HG02642 (cell line): ENCODE results near the gene PIR.
A peak's percentile ranks its signal among the peaks of the same experiment; 100 is the strongest.

ENCODE experiments used
- ATAC-seq: cut with Tn5 transposase; IDR thresholded peaks from one replicate; pipeline ENCODE4 v1.9.1; 2021; ENCODE audit warnings: mild to moderate bottlenecking; ENCODE audit not compliant: unreplicated experiment, poor library complexity

The PIR gene

DNA sequence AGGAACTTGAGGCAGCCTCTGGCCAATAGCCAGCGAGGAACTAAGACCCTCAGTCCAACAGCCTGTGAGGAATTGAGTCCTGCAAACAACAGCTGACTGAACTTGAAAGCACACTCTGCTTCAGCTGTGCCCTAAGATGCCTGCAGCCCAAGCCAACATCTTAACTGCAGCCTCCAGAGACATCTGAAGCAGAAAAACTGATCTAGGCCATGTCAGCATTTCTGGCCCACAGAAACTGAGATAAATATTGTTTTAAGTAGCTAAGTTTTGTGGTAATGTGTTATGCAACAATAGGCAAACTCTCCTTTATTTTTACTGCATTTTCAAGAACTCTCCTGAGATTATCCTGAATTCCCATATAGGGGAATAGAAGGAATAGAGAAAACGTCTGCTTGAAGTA is 133.4 kb downstream of the PIR start:
- ATAC-seq = no peak

DNA sequence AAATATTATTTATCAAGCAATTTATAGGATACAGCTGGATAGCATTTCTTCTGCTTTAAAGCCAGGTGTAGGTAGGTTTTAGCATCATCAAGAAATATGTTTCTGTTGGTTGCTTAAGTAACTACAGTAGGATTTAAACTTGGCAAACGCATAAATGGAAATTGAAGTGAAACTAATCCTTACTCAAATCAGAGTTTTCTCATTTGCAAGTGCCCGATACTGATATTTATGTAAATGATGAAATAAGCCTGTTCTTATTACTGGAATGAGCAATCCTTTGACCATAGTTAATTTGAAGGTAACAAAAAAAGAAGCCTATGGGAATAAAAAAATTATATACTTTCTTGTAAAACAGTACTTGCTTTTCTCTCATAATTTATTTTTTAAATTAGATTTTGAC is 134.6 kb downstream of the PIR start:
- no peak for ATAC-seq

DNA sequence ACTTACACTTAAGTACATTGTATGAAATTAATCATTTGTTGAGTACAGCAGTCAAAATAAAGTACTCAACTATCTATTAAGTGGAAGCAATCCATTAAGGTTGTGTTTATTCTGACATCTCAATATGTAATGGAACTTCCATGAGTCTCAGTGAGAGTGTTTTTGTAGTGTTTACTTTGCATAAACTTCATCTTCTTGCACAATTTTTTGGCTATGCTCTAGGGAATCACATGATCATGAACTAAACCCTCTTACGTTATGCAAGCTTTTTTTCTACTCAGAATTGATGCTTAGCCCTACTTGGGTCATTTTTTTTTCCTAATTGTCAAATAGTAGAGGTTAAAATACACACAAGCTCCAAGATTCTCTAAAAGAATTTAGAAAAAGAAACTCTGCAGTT is 136.7 kb downstream of the PIR start:
- ATAC-seq = no peak

DNA sequence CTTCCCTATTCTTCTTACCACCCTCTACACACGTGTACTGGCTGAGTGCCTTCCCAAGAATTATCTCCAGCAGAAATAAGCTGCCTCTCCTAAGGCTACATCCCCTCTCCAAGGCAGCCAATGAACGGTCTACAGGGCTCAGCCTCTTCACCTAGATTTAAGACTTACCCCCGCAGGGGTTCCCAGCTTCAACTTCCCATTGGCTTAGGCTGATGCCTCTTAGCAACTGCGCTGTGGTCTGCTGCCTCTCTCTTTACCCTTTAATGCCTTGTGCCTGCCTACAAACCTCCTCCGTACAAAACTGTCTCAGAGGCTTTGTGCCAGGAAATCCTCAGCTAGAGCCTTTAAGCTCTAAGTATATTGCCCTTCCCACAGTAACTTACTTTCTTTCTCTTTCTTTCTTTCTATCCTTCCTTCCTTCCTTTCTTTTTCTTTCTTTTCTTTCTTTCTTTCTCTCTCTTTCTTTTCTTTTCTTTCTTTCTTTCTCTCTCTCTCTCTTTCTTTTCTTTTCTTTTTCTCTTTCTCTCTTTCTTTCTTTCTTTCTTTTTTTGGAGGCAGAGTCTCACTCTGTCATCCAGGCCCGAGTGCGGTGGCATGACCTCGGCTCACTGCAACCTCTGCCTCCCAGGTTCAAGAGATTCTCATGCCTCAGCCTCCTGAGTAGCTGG is 142.7 kb downstream of the PIR start:
- no peak for ATAC-seq

DNA sequence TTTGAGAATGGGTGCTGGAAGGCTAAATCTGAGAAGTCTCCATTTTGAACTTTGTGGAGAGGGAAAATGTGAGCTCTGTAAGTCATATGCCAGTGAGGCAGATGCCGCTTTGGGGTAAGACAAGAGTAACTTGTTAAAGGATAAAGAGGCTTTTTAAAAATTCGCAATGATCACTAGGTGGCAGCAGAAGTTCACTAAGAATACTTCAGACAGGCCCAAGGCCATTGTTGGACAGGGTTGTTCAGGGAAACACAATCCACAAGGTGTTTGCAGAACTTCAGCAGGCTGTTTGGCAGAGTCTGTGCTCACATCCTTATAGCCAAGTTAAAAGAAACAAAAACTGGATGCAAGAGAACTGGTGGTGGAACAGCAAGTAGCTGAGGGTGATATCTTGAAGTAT is 144.1 kb downstream of the PIR start:
- ATAC-seq = no peak

DNA sequence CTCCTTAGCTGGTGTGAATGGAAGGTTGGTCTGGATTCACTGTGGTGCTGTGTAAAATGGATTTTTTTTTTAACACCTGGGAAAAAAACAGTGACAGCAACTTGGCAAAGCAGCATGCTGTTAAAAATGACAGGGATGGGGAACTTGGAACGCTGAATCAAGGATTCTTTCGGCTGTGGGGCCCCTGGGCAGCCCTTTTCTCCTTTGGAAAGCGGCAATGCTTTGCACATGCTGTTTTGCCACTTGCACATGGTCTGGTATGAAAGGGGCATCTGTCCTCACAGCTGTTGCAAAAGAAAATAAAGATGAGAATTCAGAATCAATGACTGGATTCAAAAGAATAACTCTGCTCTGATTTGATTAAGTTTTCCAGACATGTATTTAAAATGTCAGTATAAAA is 147.2 kb downstream of the PIR start:
- no peak for ATAC-seq

DNA sequence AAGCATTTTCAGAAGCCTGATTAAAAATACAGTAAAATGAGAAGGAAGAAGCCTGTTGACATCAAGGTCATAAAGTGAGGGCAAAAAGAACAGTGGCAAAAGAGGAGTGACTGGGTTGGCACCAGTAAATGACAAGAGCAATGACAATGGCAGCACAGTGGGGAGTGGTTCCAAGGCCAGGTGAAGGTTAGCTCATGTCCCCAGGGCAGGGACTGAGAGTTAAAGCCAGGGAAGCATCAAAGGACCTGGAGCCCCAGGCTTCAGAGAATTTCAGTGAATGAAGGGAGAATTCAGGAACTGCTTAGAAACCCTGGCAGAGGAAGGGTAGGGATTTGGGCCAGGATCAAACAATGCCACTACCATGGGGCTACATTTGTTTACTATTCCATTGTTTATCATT is 149.0 kb downstream of the PIR start:
- no peak for ATAC-seq

DNA sequence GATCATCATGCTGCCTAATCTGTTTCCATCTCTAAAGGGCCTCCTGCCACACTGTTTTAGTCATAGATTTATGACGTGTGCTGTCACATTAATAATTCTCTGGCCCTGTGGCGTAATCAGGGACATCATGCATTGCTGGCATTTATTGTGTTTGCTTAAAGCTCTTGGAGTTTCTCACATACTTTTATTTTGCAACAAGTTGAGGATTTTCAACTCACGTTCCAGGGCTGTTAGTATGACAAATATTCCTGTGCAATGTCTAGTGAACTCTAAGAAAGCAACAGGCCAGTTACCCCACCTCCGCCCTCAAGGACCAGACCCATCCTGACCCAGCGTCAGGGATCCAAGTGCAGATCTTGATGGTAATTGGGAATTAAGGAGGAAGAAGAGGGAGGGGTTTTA is 150.1 kb downstream of the PIR start:
- no peak for ATAC-seq

DNA sequence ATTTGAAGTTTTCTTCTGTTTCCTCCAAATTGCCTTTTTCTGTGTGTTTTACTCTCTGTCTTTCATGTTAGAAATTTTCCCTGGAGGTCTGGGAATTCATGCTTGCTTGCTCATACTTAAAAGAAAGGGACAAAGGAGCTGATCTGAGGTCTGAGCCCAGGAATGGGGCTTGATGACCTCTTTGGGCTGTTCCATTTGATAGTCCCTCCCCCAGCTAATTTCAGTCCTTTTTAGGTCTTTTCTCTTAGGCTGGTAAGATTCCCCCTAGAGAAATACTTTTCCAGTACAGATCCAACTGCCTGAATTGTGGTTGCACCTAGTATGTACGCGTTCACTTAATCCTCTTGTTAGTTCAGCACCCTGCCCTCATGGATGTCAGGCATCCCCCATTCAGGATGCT is 152.3 kb downstream of the PIR start:
- no peak for ATAC-seq

DNA sequence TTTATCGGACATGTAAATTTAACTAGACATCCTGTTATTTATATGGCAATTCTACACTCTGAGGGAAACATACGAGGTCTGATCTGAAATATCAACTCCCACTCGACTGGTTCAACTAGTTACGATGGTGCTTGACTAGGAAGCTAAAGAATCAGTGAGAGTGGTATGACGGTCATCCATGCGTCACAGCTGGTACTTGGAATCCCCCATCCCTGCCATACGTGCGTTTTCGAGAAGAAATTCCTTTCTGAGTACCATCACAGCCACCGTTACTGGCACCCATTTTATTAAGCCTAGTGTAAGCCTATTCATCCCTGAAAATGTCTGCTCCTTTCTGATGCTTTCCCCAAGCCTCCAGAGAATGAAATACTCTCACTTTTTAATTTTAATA is 157.1 kb downstream of the PIR start:
- no peak for ATAC-seq

DNA sequence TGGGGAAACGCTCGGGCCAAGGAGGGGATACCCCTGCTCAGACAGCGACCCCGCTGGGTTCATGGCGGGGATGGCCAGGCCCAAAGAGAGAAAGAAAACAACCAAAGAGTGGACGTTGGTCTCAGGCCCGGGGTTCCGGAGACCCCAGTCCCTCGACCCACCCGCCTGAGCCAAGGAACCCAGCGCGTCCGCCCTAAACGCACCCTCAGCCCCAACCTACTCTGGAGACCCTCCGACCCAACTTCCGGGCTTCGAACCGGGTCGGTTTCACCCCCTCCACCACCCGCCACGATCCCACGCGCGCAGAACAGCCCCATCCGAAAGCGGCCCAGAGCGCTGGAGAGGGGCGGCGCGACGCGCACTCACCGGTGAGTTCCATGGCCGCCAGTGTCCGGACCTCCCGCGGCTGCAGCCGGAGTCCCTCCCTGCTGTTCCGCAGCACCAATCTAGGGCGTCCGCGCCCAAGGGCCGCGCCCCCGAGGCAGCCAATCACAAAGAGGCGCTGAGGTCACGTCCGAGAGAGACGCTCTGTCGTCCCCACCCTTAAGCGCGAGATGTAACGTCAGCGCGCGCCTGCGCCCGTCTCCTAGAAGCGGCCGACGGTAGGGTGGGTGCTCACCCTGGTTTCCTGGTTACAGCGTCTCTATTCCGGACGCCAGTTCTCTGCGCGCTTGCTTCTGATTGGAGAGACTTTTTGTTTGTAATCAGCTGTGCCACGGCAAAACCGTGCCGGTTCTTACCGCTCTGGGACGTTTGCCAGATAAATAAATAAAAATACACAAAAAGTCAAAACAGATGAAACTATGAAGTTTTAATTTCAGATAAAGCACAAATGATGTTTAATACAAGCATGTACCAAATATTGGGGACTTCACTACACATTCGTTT is 157.8 kb downstream of the PIR start, which contains the start of gene PIGA:
Gene PIGA (minus strand): TSS at position 389 of the 888 bp plus-strand sequence. CDS start 3,593 bp downstream, outside the sequence.
- ATAC-seq = peak; percentile 99
